ENCODE results near the gene ACTR3. TPM values are rescaled to one million over a fixed set of nuclear protein-coding genes. Genes with fewer than 3 reads are reported as not detected.
A peak's percentile ranks its signal among the peaks of the same experiment; 100 is the strongest.

Gene ACTR3
- total and polyA plus RNA-seq, 2 experiments from 2014 or later: 361 to 410 TPM

GRCh38 chr2:114007436-114007835 is 117.5 kb downstream of the ACTR3 start:
- no peaks in the 10 kb centered on the region for H3K4me1 ChIP-seq (ENCODE audit: insufficient read depth)
- H3K9me2 ChIP-seq (ENCODE audit: insufficient read depth): no peaks in the 10 kb centered on the region
- peak; percentile 20 for DNase-seq
- H4K20me1 ChIP-seq (ENCODE audit: insufficient read depth): no peaks in the 10 kb centered on the region
- no peak overlapping the region for H2AFZ ChIP-seq
- no peaks in the 10 kb centered on the region for H3K79me2 ChIP-seq (ENCODE audit: insufficient read depth)
- in situ Hi-C loops (cut with MboI): no loop called here
- H3K36me3 ChIP-seq (ENCODE audit: low read depth): no peaks in the 10 kb centered on the region
- no peaks in the 10 kb centered on the region for H3K9me3 ChIP-seq (ENCODE audit: low read depth)
- no peak overlapping the region for H3K4me3 ChIP-seq
- no peak overlapping the region for H3K4me2 ChIP-seq (ENCODE audit: unreplicated experiment)
- no peak overlapping the region for H3K27ac ChIP-seq
- no peaks in the 10 kb centered on the region; the same call in 1 of the 2 replicates for H3K27me3 ChIP-seq (replicated peaks; ENCODE audit: insufficient read depth)
- no peaks in the 10 kb centered on the region for H3F3A ChIP-seq (ENCODE audit: insufficient read depth)
- H3K9ac ChIP-seq: no peak overlapping the region
- TF ChIP-seq EZH2 (IDR thresholded peaks at IDR 0.05; ENCODE audit: insufficient read depth, poor library complexity, severe bottlenecking): no peak
- no peak for TF ChIP-seq EZH2phosphoT487 (IDR thresholded peaks at IDR 0.05; ENCODE audit: insufficient read depth, low read depth)
- WGBS, 2 experiments (ENCODE audit: low coverage in 1 of 2, low lambda C conversion rate in 2 of 2, missing lambda C conversion rate in 2 of 2): 78% methylated on average over 3 of the region's 3 CpGs

DNA sequence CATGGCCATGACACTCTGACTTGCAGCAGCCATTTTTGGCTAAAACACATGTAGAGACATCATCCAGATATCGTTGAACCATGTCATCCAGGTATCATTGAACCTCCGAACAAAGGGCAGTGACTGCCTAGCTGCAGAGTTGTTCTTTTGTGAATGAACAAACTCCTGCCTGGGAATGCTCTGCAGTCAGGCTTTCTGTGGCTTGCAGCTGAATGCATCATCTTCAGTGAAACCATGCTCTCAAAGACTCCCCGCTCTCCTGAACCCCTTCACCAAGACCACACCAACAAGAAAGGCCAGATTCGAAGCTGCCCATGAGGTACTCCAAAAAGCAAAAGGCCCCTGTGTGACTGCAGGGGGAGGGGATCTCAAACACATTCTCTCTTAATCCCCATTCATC is 118.8 kb downstream of the ACTR3 start:
- Histone ChIP-seq H3K9me3 (ENCODE audit: low read depth) (no peaks in the 10 kb centered on the region), H3K4me1 (ENCODE audit: insufficient read depth) (no peaks in the 10 kb centered on the region), H3K9me2 (ENCODE audit: insufficient read depth) (no peaks in the 10 kb centered on the region), H3K27ac (no peak overlapping the region), H3F3A (ENCODE audit: insufficient read depth) (no peaks in the 10 kb centered on the region), H3K79me2 (ENCODE audit: insufficient read depth) (no peaks in the 10 kb centered on the region), H2AFZ (no peak overlapping the region), H3K4me2 (ENCODE audit: unreplicated experiment) (no peak overlapping the region), H3K36me3 (ENCODE audit: low read depth) (no peaks in the 10 kb centered on the region), H3K9ac (no peak overlapping the region), H4K20me1 (ENCODE audit: insufficient read depth) (no peaks in the 10 kb centered on the region), H3K4me3 (no peak overlapping the region), H3K27me3 (replicated peaks; ENCODE audit: insufficient read depth) (no peaks in the 10 kb centered on the region; the same call in 1 of the 2 replicates)
- WGBS, 2 experiments (ENCODE audit: low coverage in 1 of 2, low lambda C conversion rate in 2 of 2, missing lambda C conversion rate in 2 of 2): 61 to 63% methylated on average over 4 of the region's 4 CpGs
- TF ChIP-seq EZH2 (IDR thresholded peaks at IDR 0.05; ENCODE audit: insufficient read depth, poor library complexity, severe bottlenecking) (no peak), EZH2phosphoT487 (IDR thresholded peaks at IDR 0.05; ENCODE audit: insufficient read depth, low read depth) (no peak)
- DNase-seq: no peak
- in situ Hi-C loops (cut with MboI): no loop called here

- in situ Hi-C loops (cut with MboI): no loop called here
- no peak for DNase-seq
- H3K36me3 ChIP-seq (ENCODE audit: low read depth): no peaks in the 10 kb centered on the region
- H2AFZ ChIP-seq: no peak overlapping the region
- H4K20me1 ChIP-seq (ENCODE audit: insufficient read depth): no peaks in the 10 kb centered on the region
- no peak overlapping the region for H3K4me3 ChIP-seq
- 32 to 34% methylated on average over 7 of the region's 7 CpGs for WGBS, 2 experiments (ENCODE audit: low coverage in 1 of 2, low lambda C conversion rate in 2 of 2, missing lambda C conversion rate in 2 of 2)
- no peaks in the 10 kb centered on the region for H3F3A ChIP-seq (ENCODE audit: insufficient read depth)
- no peaks in the 10 kb centered on the region for H3K79me2 ChIP-seq (ENCODE audit: insufficient read depth)
- no peak for TF ChIP-seq EZH2phosphoT487 (IDR thresholded peaks at IDR 0.05; ENCODE audit: insufficient read depth, low read depth)
- TF ChIP-seq EZH2 (IDR thresholded peaks at IDR 0.05; ENCODE audit: insufficient read depth, poor library complexity, severe bottlenecking): no peak
- no peak overlapping the region for H3K4me2 ChIP-seq (ENCODE audit: unreplicated experiment)
- H3K9me2 ChIP-seq (ENCODE audit: insufficient read depth): no peaks in the 10 kb centered on the region
- no peaks in the 10 kb centered on the region; the same call in 1 of the 2 replicates for H3K27me3 ChIP-seq (replicated peaks; ENCODE audit: insufficient read depth)
- no peak overlapping the region for H3K27ac ChIP-seq
- H3K9me3 ChIP-seq (ENCODE audit: low read depth): no peaks in the 10 kb centered on the region
- H3K4me1 ChIP-seq (ENCODE audit: insufficient read depth): no peaks in the 10 kb centered on the region
- no peak overlapping the region for H3K9ac ChIP-seq
Observed at GRCh38 chr2:114009205-114009944, 119.5 kb downstream of the ACTR3 start.

- Histone ChIP-seq H3K9me3 (ENCODE audit: low read depth) (no peaks in the 10 kb centered on the region), H3K4me1 (ENCODE audit: insufficient read depth) (no peaks in the 10 kb centered on the region), H3K9ac (no peak overlapping the region), H3K9me2 (ENCODE audit: insufficient read depth) (no peaks in the 10 kb centered on the region), H3K27me3 (replicated peaks; ENCODE audit: insufficient read depth) (no peaks in the 10 kb centered on the region; the same call in 1 of the 2 replicates), H3K4me3 (no peak overlapping the region), H4K20me1 (ENCODE audit: insufficient read depth) (no peaks in the 10 kb centered on the region), H3K36me3 (ENCODE audit: low read depth) (no peaks in the 10 kb centered on the region), H3K27ac (no peak overlapping the region), H3F3A (ENCODE audit: insufficient read depth) (no peaks in the 10 kb centered on the region), H3K79me2 (ENCODE audit: insufficient read depth) (no peaks in the 10 kb centered on the region), H3K4me2 (ENCODE audit: unreplicated experiment) (no peak overlapping the region), H2AFZ (no peak overlapping the region)
- WGBS, 2 experiments (ENCODE audit: low coverage in 1 of 2, low lambda C conversion rate in 2 of 2, missing lambda C conversion rate in 2 of 2): 49 to 69% methylated on average over 2 of the region's 2 CpGs
- DNase-seq: peak; percentile 17
- in situ Hi-C loops (cut with MboI): no loop called here
- TF ChIP-seq EZH2phosphoT487 (IDR thresholded peaks at IDR 0.05; ENCODE audit: insufficient read depth, low read depth): no peak
- no peak for TF ChIP-seq EZH2 (IDR thresholded peaks at IDR 0.05; ENCODE audit: insufficient read depth, poor library complexity, severe bottlenecking)
Observed at GRCh38 chr2:114010001-114010400, 120.1 kb downstream of the ACTR3 start.

Data from GM23248 (cell line).